GM19467 (cell line): ENCODE results near the gene IL6ST.

Experiments
- ATAC-seq: cut with Tn5 transposase; IDR thresholded peaks from one replicate; pipeline ENCODE4 v1.9.1; 2021; ENCODE audit warnings: mild to moderate bottlenecking, moderate library complexity; ENCODE audit not compliant: unreplicated experiment

IL6ST gene

DNA sequence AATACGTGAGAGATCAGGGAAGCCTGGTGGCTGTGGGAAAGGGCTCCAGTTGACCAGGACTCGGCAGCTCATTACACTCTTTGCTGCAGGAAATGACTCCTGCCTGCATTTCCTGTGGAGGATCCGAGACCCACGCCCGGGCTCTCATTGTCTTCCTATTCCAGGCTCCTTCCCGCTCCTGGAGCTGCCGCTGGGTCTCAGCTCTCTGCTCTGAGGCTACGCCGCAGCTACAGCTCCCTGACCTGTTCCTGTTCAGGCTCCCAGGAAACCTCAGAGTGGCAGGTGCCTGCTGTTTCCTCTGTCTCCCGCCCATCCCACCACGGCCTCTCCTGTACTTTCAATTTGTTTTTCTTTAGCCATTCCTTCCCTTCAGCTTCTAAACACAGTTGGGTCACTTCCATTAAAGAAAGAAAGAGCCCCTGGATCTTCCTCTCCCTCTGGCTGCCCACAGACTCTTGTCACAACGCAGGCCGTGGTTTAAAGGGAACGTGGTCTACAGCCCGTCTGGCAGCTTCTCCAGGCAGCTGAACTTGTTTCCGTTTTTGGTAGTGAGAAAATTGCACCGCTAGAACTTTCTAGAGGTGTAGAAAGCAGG lies 71.5 kb downstream of the IL6ST start:
- ATAC-seq, result no peak

- ATAC-seq, result no peak
Measured at GRCh38 chr5:55921617-55922016, 73.1 kb downstream of the IL6ST start.

DNA sequence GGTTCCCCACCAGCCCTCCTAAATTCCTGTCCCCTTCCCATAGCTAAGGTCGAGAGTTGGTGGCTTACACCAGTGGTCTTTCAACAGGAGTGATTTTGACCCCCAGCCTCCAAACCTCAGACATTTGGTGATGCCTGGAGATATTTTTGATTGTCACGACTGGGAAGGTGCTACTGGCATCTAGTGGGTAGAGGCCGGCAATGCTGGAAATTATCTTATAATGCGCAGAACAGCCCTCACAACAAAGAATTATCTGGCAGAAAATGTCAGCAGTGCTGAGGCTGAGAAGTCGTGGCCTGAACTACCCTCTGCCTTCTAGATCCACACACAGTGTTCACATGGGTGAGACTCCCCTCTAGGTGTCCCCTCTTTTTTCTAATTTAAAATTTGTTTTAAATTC lies 74.0 kb downstream of the IL6ST start:
- no peak for ATAC-seq

- ATAC-seq, result no peak
Measured at GRCh38 chr5:55919625-55920024, 75.1 kb downstream of the IL6ST start.

GRCh38 chr5:55918087-55919035 lies 76.4 kb downstream of the IL6ST start:
- ATAC-seq, result no peak

GRCh38 chr5:55917402-55918086 lies 77.2 kb downstream of the IL6ST start:
- ATAC-seq, result no peak

DNA sequence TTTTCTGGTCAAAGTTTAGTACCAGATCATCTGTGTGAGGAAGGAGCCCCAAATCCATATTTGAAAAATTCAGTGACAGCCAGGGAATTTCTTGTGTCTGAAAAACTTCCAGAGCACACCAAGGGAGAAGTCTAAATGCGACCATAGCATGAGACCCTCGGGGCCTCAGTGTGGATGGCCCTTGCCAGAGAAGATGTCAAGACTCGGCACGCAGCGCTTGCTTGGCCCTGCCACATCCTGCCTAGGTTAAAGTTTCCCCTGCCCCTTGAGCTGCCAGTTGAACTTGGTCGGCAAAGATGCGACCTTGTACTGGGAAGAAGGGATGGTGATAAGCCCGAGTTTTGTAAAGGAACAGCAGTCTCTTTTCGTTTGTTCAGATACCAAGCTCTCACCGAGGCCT lies 77.8 kb downstream of the IL6ST start:
- no peak for ATAC-seq

GRCh38 chr5:55915783-55916182 lies 79.0 kb downstream of the IL6ST start:
- no peak for ATAC-seq

DNA sequence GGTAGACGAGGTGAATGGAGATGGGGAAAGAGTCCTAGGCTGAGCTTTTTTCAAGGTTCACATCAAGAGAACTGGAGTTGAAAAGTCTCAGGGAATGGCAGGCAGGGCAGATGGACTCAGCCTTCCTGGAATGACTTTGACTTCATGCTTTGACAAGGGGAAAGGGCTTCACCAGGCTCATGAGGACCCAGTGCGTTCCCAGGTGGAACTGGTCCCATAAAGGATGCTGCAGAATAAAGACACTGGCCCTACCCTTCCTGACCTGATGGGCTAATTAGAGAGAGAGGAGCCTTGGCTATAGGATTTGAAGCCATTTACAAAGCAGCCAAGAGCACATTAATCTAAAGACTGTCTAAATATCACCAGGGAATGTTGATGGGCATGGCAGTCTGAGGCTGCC lies 79.8 kb downstream of the IL6ST start:
- no peak for ATAC-seq

DNA sequence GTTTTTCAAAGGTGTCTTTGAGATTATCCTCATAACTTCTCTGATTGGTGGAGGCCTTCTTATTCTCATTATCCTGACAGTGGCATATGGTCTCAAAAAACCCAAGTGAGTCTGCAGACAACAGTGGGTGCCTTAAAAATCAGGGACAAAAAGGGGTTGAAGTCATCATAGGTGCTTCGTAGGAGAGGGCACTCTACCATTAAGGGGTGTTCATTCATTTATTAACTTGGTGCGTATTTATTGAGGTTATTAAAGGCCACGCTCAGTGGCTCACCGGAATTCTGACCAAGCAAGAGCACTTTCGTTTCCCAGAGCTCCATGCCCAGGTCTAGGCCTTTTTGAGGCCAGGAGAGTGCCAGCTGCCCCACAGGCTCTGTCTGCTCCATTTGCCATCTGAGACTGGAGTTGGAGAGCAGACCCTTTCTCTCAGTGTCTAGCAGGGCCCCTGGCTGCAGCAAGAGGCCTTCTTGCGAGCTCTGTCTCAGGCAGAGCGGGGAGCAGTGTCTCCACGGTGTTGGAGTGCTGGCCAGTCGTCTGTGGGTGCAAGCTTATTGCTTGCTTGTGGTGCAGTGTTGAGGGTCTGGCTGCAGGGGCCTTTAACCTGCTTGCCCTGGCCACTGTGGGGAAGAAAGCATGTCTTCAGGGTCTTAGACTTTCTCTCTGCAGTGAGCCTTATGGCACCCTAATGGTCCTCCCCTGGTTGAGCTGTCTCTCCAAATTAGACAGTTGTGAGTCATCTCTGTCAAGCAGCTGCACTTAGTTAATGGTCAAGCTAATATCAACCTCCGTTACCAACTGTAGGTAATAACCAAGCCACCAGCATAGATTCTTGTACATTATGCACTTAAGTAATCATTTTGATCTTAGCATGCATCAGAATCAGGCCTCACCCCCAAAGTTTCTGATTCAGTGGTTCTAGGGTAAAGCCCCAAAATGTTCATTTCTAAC lies 81.0 kb downstream of the IL6ST start:
- ATAC-seq, result peak; percentile 88

DNA sequence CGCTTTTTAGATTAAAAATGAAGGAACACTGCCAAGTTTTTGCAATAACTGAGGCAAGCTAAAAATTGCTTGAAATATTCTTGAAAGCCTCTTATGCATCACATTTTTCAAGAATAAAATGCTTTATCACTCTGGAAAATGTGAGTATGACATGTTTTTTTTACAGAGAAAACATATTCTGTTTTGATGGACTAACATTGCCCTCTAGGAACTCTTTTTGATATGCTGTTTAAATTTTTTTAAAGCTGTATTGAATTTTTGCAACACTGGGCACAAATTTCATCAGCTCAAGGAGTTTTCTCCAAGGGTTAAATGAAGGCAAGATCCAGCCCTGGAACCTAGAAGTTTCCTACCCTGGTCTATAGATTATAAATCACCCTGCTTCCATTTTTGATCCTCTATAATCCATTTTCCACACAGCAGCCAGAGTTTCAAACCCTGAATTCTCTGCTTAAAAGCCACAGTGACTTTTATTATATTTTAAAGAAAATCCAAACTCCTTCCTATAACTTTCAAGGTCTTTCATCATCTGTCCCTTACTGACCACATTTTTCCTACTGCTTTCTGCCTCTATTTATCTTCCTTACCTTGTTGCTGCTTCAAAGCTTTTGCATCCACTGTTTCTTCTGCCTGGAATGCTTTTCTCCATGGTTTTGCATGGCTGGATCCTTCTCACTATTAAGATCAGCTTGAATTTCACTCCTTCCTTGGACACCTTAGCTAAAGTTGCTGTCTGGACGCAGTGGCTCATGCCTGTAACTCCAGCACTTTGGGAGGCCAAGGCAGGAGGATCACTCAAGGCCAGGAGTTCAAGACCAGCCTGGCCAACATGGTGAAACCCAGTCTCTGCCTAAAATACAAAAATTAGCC lies 82.7 kb downstream of the IL6ST start:
- no peak for ATAC-seq

GRCh38 chr5:55908804-55909203 lies 86.0 kb downstream of the IL6ST start:
- no peak for ATAC-seq

GRCh38 chr5:55907927-55908326 lies 86.8 kb downstream of the IL6ST start:
- ATAC-seq, result no peak

DNA sequence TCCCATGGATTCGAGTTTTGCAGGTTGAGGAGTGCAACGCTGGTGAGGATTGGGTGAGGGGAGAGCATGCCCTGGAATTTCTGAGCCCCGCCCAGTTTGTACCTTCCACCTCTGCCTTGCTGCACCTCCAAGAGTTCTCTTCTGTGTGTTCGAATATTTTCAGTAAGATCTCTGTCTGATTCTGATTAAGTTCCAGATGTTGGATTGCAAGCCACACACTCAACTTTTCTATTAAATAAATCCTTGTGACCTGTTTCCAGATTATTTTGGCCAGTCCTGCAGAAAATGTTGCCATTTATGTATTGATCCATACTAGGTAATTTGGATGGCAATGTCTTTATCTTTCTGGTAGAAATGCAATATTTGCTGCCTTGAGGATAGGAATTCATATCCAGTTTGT lies 89.5 kb downstream of the IL6ST start:
- ATAC-seq, result no peak

DNA sequence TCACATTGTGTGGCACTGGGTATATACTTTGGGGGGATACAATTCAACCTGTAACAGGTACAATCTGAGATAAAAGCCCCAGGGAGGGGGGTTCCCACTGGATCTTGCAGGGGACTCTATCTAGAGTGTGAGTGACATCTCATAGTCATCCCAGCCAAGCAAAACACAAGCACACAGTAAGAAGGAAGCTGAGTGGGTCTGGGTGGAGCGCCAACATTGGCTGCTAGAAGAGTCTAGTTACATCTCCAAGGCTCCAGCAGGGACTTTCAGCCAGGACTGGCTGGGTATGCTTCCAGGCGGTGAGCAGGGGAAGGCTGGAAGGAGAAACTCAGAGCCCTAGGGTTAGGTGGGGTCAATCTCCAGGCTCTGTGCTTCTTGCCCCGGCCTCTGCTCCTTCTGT lies 90.6 kb downstream of the IL6ST start:
- no peak for ATAC-seq

GRCh38 chr5:55903121-55903701 lies 91.6 kb downstream of the IL6ST start:
- peak; percentile 79 for ATAC-seq

- no peak for ATAC-seq
Measured at GRCh38 chr5:55902696-55903095, 92.1 kb downstream of the IL6ST start.

GRCh38 chr5:55900776-55901175 lies 94.0 kb downstream of the IL6ST start:
- no peak for ATAC-seq

- ATAC-seq, result no peak
Measured at GRCh38 chr5:55900068-55900467, 94.7 kb downstream of the IL6ST start.
